Myocyte (in vitro differentiated cells): ENCODE data around the gene PLAC9. TPM values are rescaled to one million over a fixed set of nuclear protein-coding genes. Genes with fewer than 3 reads are reported as not detected.
A peak's percentile ranks its signal among the peaks of the same experiment; 100 is the strongest.
"Not testable (repeated sequence)": the region's sequence is repeated elsewhere in the genome, so short reads cannot be mapped to it uniquely, and the experiment has no call there.

Source experiments
- DNase-seq: peaks from one replicate; pipeline ENCODE4 v3.0.0-alpha.2; 2012; ENCODE audit warnings: low read depth
- total RNA-seq: library from RNA; depleted of rRNA; stranded (reverse); fragments of >200 nt; gene quantifications from 2 replicates; pipeline ENCODE4 v1.2.3, GENCODE V29; 2014

The PLAC9 gene
- total RNA-seq, 1 donor from 2014 or later = 0.43 TPM

DNA sequence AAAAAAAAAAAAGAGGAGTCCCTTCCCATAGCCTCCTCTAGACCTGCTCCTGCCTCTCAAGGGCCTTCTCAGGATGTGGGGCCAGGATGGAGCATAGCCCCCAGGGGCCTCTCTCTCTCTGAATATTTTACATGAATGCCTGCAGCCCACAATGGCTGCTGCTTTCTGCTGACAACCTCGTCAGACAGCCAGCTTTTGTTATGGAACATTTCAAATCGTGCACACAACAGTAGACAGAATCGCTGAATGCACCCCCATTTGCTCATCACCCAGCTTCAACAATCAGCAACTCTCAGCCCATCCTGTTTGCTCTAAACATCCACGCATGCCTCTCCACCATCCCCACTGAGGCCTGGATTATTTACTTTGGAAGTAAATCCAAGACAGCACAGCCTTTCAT, 5.4 kb downstream of the PLAC9 start:
- no peak for DNase-seq

DNA sequence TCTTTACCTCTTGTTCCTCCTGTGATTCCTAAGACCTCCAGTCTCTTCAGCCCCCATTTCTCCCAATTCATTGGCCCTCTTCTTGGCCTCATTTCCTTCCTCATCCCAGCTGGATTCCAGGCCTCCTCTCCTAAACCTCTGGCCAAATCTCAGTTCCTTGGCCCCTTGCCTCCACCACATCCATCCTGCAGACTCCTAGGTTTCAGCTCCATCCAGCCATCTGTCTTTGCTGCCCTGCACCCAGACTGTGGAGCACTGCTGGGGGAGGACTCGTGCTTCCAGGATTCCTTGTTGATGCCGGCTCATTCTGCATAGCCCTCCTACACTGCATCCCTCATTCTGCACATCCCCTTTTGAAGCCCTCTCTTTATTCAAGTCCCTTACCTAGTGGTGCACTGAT, 6.7 kb downstream of the PLAC9 start:
- no peak for DNase-seq

DNA sequence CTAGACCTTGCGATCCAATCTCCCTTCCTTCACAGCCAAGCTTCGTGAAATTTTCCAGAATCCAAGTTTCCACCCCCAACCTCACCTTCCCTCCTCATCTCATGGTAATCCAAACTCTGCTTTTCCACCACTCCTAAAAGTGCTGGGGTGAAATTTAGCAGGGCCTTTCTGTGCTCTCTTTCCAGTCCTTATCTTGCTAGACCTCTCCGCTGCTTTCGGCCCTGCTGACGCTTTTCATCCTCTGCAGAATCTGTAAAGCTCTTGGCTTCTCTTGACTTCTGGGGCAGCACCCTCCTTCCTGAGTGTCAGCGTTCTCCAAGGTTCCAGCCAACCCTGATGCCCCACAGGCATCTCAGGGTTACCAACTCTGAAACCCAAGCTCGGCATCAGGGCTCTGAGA, 7.7 kb downstream of the PLAC9 start:
- DNase-seq = no peak

DNA sequence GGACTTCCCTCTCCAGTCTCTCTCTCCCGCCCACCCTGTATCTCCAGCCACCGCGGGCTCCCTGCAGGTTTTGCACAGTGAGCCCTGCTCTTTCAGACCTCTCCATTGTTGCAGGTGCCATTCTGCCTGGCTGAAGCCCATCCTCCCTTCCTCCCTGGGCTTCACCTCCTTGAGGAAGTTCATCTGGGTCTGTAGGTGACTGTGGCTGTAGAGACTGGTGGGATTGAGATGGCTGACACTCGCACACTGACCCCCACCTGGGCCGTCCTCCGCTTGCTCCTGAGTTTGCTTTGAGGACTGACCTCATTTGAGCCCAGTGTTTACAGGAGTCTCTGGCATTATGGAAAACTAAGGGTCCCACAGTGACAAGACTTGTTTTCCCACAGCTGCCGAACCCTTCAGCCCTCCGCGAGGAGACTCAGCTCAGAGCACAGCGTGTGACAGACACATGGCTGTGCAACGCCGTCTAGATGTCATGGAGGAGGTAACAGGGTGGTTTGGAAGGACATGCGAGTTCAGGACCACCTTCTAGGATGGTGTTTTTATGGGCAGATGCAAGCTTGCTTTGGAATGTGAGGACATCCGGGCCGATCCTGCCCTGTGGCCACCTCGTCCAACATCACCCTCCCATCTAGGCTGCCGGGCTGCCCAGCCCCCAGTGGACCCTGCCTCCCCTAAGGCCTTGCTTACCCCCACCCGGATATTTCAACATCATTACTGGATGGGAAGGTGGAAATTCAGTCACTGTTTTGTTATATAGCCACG, 9.3 kb downstream of the PLAC9 start:
- no peak for DNase-seq

DNA sequence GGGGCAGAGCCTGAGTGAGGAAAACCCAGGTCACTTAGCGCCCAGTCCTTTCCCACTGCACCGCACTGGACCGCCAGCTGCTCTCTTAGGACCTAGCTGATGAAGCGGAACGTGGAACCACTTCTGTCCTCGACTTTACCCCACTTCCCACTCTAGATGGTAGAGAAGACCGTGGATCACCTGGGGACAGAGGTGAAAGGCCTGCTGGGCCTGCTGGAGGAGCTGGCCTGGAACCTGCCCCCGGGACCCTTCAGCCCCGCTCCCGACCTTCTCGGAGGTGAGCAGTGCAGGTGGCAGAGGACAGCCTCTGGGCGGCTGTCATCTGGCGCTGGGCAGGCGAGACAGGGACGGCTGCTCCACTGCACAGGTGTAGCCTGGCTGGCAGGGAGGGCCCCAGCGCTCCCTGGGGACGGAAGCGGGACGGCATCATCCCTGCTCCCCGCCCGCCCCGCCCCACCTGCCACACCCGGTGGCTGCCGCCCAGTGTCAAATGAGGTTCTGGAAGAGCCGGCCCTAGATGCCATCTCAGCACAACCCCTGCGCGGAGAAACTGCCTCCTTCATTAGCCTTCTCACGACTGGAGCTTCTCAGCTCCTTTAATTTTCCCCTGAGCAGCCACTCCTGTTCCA, 11.7 kb downstream of the PLAC9 start:
- no peak for DNase-seq

DNA sequence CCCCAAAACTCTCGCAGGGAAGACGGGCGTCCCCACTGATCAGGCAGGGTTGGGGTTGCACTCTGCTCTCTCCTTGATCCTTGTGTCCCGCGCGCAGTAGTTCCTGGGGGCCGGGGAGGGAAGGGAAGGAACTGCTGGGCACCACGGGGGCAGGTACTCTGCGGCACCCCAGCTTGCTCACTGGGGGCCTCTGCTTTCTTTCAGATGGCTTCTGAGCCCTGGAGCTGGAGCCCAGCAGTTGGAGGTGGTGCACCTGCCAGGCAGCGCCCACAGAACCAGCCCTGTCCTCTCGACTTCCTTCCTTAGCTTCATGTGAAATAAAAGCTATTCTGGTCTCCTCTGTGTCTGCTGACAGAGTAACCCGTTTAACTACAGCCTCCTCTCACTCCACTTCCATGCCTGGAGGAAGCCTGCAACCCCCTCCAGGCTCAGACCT, 12.2 kb downstream of the PLAC9 start:
- DNase-seq = peak; percentile 47

DNA sequence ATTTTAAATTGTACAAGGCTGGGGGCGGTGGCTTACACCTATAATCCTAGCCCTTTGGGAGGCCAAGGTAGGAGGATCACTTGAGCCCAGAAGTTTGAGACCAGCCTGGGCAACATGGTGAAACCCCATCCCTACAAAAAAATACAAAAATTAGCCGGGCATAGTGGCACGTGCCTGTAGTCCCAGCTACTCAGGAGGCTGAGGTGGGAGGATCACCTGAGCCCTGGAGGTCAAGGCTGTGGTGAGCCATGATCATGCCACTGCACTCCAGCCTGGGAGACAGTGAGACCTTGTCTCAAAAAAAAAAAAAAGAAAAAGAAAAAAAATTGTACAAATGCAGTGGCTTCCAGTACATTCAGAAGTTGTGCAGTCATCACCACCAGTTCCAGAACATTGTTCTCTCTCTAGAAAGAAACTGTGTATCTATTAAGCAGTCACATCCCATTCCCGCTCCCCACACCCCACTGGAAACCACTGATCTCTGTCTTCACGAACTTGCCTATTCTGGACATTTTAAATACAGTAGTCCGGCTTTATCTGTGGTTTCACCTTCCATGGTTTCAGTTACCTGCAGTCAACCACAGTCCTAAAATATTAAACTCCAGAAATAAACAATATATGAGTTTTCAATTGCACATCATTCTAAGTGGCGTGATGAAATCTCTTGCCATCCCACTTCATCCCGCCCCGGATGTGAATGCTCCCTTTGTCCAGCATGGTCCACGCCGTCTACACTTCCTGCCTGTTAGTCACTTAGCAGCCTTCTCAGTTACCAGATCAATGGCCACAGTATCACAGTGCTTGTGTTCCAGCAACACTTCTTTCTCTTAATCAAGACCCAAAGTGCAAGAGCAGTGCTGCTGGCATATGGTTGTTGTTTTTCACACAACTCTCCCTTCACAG, 13.1 kb downstream of the PLAC9 start:
- not testable (repeated sequence) for DNase-seq

DNA sequence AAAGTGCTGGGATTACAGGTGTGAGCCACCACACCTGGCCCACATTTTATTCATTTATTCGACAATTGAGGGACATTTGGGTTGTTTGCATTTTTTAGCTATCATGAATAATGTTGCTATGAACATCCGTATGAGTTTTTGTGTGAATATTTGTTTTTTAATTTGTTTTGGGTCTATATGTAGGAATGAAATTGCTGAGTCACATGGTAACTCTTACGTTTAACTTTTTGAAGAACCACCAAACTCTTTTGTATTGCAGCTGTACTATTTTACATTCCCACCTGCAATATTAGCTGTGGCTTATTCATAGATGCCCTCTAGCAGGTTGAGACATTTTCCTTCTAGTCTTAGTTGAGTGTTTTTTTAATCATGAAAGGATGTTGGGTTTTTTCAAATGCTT, 14.4 kb downstream of the PLAC9 start:
- no peak for DNase-seq

DNA sequence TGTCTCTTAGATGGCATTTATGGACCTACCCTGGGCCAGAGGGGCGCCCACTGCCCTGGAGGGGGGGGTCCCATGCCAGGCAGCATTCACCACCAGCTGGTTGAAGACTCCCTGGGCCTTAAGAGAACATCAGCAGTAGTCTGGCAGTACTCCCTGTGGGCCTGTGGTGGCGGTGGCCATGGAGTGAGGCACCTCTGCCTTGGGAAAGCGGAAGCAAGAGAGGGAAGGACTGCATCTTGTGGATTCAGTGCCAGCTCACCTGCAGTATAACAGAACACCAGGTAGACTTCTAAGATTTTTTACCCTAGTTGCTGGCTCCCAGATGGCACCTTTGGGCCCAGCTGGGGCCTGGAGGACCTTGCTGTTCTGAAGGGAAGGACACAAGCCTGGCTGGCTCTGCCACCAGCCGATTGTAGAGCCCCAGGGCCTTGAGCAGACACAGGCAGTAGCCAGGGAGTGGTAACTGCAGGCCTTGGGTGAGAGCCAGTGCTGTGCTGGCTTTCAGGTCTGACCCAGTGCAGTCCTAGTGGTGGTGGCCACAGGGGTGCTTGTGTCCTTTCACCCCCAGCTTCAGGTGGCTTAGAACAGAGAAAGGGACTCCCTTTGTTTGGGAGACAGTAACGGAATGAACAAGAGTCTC, 15.8 kb downstream of the PLAC9 start:
- no peak for DNase-seq

DNA sequence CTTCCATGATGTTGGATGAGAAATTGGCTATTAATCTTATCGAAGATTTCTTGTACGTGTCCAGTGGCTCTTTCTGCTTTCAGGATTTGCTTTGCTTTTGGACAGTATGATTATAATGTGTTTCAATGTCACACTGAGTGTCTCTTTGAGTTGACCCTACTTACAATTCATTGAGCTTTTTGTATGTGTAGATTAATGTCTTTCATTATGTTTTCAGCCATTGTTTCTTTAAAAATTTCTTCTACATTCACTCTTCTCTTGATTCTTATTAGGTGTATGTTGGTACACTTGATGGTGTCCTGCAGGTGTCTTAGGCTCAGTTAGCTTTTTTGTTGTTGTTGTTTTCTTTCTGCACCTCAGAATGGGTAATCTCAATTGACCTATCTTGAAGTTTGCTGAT, 16.6 kb downstream of the PLAC9 start:
- DNase-seq = no peak

DNA sequence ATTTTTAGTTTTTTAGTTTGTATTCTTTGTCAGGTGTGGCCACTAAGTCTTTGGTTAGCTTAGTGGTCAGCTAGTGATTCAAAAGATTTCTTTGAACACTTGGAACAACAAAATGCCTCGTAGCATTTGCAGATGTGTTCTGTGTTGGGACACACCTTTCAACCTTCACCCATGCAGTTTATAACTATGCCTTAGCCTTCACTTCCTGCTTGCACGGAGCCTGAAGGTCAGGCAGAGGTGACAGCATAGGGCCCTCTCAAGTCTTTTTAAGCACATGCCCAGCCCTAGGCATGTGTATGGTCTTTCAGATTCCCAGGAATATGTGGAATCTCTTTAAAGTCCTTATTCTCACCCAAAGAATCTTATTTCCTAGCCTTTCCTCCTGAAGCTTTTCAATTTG, 17.6 kb downstream of the PLAC9 start:
- no peak for DNase-seq

DNA sequence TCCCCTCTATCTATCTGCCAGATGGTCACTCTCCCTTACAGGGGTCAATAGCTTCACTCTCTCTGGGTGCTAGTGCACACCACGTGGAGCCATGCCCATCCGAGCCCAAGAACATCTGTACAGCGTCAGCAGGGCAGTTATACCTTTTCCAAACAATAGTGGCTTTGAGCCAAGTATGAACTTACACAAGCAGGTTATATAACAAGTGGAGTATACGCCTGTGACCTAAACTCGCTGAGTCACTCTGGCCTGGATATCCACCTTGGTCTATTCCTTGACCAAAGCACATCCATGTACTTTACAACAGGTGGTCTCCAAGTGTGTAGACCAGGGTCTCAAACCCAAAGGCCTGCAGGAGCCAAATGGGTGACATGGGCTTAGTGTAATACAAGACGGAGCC, 20.3 kb downstream of the PLAC9 start:
- no peak for DNase-seq

DNA sequence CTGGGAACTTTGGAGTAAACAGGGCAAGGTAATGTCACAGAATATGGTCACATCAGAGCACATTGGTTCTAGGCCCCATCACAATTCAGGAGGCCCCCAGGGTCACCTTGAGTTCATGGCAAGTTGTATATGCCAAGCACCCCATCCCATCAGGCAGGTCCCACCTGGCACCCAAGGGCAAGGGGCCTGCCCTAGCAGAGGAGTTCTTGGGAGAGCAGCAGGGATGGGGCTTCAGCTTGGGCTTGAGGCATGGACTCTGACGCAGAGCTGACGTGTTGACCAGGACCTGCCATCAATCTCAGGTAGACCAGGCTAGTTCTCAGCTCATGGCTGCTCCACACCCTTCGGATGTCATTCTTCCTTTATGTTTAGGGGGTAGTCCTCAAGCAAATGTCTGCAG, 20.9 kb downstream of the PLAC9 start:
- no peak for DNase-seq

DNA sequence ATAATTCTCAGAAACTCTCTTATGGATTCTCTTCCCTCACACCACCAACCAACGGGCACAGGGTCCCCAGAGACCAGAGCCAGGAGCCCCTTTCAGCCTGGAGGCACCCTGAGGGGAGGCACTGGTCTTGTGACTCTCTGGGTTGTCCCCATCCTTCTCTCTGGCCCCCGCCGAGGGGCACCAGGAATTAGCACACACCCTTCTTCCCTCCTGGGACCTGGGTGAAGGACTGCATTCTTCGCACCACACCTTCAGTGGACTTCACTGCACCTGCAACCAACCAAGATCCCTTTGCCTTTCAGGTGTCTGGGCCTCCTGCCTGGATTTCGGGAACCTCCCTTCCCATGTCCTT, 22.1 kb downstream of the PLAC9 start:
- no peak for DNase-seq

DNA sequence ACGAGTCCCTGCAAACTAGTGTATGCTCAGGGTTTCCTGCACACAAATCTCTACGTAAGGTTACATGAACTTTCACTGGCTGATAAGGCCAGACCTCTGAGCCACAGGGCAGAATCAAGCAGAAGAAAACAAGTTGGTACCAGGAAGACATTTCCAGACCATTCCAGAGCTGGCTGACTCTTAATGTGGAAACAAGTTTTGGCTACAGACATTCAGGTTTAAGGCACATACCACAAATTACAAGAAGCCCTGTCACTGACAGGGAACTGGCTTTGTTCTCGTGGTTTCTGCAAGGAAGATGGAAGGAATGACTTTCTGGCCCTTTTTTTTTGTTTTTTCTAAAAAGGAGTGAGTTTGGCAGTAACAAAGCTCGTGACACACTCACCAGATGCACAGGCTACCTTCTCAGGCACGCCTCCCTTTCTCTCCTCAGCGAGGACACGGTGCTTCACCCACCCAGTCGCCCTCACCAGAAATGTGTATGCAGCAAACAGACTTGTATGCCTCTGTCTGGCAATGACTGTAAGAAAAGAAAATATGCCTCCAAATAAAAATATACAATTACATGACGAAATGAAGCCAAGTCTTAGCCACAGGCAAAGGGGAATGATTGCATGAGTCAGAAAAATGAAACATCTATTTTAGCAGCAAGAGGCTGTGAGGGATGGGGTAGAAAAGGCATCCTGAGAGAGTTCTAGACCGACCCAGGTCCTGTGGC, 22.6 kb downstream of the PLAC9 start:
- DNase-seq = peak; percentile 63

DNA sequence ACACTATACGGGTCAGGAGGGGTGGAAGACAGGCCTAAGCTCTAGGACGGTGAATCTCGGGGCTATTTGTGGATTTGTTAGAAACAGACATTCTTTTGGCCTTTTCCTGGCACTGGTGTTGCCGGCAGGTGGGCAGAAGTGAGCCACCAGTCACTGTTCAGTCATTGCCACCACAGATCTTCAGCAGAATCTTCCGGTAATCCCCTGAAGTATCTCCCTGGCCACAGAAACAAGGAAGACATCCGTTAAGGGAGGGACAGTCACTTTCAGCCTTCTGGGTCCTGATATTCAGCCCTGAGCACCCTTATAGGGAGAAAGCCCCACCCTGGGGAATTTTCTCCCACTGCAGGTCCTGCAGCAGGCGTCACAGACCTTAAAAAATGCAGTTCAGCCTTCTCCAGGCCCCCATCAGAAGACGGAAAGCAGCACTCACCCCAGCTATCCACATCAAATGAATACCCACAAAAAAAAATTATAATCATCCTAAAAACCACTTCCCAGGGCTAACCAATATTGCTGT, 23.2 kb downstream of the PLAC9 start:
- no peak for DNase-seq

DNA sequence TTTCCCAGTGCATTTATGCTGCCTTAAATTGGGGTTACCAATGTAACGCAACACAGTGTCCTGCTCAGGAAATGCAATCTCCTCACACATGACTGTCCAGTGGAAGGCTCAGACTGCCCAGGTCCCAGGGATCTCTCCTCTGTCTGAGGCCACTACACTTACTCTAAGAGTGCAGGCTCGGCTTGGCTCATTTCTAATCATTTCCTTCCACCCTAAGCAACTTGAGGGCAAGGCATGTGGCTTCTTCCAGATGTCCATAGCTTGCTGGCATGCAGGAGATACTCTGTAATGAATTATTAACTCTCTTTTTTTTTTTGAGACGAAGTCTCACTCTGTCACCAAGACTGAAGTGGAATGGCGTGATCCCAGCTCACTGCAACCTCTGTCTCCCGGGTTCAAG, 23.7 kb downstream of the PLAC9 start:
- no peak for DNase-seq

DNA sequence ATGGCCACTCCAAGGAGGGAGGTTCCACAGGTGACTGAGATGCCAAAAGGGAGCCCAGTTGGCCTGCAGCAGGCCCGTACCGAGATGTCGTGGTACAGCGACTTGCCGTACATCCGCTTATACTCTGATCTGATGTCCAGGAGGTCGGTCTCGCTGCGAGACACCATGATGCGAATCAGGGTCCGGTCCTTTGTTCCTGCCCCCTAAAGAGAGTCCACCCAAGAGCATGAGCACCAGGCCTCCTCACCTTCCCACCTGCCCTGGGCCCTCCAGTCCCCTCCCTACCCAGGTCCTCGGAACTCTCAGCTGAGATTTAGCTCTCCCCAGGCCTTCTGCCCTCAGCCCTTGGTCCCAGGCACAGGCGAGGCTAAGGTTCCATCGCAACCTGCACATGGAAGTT, 25.0 kb downstream of the PLAC9 start:
- DNase-seq = no peak

DNA sequence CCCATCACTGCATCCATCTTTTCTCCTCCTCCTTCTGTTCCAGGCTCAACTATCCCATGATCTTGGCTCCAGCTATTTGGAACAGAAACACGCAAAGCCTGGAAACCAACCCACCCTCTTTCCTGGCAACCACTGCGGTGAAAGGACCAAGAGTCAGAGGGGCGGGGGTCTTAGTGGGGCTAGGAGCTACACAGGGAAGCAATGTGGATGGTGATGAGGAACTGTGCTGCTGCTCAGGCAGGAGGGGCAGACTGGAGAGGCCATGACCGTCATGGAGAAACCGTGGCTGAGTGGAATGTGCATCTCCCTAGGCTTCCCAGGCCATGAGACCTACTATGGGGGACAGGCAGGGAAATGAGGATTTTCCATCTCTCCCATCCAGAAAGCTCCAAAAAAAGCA, 25.6 kb downstream of the PLAC9 start:
- no peak for DNase-seq

DNA sequence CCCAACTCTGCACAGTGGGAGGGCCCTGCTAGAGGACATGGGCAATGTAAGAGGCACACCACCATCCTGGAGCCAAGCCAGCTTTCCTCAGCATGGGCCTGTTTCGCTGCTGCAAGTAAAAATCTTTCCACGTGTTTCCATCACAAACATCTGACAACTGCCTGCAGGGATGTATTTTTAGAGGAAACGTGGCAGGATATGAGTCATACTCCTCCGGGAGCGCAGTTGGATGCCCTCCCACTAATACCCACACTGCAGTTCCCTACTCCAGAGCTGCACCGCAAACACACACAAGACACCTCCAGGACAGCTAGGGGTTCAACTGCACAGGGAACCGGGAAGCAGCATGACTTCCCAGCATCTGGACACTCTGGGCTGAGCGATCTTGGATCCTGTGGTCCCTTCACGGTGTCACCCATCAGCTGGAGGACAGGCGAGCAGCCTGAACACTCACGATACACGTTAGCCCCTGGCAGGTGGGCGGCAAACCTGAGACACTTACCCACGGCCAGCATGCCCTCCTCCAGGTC, 26.1 kb downstream of the PLAC9 start:
- peak; percentile 99 for DNase-seq
